Right renal cortex interstitium (tissue), 3 donors: ENCODE data around the gene KAZN. TPM values are rescaled to one million over a fixed set of nuclear protein-coding genes. Genes with fewer than 3 reads are reported as not detected.

Source experiments
- DNase-seq, 3 donors: peaks; one replicate each; pipeline ENCODE4 v3.0.0-alpha.2; 2013; ENCODE audit warnings: low read depth in 3 of 3, low spot score in 2 of 3
- polyA plus RNA-seq, 3 donors: library from polyadenylated mRNA; unstranded; fragments of 120-200 nt; gene quantifications; one replicate each; pipeline ENCODE4 v1.2.1, GENCODE V29; 2013; ENCODE audit not compliant: insufficient read length in 3 of 3

Gene KAZN
- polyA plus RNA-seq, 3 donors = 31.1 to 37.0 (median 31.5) TPM

DNA sequence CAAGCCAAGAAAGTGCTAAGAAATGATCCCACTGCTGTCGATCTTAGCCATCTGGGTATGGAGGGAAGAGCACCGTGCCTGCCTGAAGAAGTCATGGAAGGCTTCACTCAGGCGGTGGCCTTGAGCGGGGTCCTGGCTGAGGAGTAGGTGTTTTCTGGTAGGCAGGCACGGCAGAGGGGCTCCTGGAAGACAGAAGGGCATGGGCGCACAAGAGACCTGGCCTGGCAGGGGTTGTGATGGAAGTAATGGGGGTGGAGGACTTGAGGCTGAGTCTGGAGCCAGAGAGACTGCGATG lies 185.1 kb downstream of the KAZN start:
- no peak for DNase-seq

DNA sequence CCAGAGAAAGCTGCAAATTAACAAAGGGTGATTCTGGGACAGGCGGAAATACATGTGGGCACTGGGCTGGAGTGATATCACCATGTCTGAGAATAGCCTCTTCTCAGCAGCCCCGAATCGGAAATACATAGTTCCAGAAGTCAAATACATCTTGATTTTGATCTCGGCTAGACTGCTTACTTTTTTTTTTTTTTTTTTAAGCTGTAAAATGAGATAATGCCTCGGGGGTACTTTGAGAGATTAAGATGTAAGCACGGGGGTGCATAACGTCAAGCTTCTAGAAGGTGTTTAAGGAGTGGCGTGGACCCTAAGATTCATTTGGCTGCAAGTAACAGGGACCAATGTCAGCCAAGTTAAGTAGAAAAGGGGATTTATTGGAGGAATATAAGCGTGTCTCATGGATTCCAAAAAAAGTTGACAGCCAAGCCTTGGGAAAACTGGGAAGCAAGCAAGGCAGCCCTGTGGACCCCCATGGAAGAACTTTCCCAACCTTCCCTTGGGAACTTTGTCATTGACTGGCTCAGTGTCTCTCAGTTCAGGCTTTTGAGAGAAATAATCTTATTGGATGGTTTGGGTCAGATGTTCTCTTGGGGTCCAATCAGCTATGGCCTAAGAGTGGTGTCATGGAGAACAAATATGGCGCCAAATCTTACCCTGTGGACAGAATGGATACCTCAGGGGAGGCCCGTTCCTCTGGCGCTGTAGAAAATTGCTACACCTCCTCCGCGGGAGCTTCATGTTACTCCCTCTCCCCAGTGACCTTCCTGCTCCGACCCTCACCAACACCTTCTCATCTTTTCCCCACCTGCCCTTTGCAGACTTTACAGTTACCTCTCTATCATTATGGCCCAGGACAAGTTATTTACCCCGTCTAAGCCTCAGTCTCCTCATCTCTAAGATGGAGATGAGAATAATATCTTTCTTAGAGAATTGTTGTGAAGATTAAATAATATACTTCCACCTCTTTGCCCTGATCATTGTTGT lies 186.6 kb downstream of the KAZN start:
- DNase-seq = no peak

DNA sequence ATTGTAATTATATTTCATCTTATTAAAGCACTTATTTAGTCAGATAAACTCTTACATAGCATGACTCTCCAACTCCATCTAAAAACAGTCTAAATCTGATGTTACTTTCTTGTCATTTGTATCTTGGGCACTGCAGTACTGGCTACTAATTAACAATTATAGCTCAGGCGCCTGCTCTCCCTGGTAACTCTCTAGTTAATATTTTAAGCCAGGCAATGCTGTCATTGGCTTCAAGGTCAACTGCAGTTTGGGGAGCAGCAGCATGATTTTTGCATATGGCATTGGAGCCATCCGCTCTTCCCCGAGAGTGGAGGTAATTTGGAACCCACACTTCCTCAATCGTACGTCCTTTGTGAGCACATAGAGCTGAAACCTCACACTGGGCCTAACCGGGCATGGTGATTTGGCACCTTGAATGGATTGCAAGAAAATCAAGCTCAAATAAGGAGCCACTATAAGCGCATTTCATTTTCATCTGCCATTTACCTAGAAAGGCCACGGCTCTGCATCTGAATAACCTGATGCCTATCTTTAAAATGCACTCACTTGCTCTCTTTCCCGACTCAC lies 187.7 kb downstream of the KAZN start:
- no peak for DNase-seq

- DNase-seq = no peak
Measured at GRCh38 chr1:14786681-14787080, 188.2 kb downstream of the KAZN start.

GRCh38 chr1:14787604-14788003 lies 189.1 kb downstream of the KAZN start:
- no peak for DNase-seq

GRCh38 chr1:14788080-14788479 lies 189.6 kb downstream of the KAZN start:
- no peak for DNase-seq

GRCh38 chr1:14790982-14791381 lies 192.5 kb downstream of the KAZN start:
- no peak for DNase-seq

GRCh38 chr1:14791654-14792053 lies 193.2 kb downstream of the KAZN start:
- no peak for DNase-seq

DNA sequence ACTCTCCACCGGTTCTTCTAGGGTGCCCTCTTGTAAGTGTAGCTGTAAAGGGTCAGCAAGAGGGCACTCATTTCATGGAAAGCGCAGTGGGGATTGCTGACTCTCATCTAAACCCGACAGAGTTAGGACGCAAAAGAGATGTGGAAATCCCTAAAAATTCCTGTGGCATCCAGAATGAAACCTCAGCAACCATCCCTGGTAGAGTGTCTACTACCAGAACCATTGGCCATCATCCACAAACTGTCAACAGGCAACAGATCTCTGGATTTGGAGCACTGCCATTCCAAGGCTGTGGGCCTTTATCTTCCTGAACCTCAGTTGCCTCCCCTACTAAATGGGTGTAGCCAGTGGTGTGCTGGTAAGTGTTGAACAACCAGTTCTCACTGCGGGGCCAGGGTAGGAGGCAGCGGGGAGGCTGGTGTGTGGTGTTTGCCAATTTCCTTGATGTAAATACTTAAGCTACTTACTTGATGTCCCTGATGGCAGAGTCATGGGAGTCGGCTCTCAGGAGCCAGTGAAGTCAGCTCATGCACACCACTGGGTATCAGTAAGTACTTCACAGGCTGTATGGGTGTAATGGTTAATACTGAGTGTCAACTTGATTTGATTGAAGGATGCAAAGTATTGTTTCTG lies 195.8 kb downstream of the KAZN start:
- DNase-seq = no peak

DNA sequence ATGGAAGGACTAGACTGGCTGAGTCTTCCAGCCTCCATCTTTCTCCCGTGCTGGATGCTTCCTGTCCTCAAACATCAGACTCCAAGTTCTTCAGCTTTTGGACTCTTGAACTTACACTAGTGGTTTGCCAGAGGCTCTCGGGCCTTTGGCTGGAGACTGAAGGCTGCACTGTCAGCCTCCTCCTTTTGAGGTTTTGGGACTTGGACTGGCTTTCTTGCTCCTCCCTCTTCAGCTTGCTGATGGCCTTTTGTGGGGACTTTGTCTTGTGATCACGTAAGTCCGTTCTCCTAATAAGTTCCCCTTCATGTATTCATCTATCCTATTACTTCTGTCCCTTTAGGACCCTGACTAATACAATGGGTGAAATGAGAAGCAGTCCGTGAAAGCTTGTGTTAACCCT lies 196.4 kb downstream of the KAZN start:
- DNase-seq = no peak

DNA sequence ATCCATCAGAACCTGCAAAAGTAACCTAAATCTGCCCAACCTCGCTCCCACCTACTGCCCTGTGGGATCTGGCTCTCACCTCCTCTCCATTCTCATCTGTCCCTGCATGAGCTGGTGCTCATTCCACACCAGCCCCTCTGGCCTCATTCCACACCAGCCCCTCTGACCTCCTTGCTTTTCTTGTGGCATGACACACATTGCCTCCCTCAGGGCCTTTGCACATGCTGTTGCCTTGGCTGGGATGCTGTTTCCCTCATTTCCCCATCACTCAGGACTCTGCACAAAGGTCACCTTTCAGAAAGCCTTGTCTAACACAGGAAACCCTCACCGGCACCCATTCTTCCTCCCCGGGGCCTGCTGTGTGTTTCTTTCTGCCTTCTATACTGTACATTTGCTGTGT lies 197.1 kb downstream of the KAZN start:
- DNase-seq = no peak

- no peak for DNase-seq
Measured at GRCh38 chr1:14800014-14800413, 201.5 kb downstream of the KAZN start.

DNA sequence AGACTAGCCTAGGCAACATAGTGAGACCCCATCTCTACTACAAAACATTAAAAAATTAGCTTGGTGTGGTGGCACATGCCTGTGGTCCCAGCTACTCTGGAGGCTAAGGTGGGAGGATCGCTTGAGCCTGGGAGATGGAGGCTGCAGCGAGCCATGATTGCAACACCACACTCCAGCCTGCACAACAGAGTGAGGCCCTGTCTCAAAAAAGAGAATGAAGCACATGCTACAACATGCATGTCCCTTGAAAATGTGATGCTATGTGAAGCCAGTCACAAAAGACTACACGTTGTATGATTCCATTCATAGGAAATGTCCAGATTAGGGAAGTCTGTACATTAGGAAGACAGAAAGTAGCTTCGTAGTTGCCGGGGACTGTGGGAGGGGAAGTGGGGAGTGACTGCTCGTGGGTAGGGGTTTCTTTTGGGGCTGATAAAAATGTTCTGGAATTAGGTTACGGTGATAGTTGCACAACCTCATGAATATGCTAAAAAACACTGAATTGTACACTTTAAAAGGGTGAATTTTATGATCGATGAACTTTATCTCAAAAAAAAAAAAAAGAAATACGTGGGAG lies 202.1 kb downstream of the KAZN start:
- DNase-seq = no peak

DNA sequence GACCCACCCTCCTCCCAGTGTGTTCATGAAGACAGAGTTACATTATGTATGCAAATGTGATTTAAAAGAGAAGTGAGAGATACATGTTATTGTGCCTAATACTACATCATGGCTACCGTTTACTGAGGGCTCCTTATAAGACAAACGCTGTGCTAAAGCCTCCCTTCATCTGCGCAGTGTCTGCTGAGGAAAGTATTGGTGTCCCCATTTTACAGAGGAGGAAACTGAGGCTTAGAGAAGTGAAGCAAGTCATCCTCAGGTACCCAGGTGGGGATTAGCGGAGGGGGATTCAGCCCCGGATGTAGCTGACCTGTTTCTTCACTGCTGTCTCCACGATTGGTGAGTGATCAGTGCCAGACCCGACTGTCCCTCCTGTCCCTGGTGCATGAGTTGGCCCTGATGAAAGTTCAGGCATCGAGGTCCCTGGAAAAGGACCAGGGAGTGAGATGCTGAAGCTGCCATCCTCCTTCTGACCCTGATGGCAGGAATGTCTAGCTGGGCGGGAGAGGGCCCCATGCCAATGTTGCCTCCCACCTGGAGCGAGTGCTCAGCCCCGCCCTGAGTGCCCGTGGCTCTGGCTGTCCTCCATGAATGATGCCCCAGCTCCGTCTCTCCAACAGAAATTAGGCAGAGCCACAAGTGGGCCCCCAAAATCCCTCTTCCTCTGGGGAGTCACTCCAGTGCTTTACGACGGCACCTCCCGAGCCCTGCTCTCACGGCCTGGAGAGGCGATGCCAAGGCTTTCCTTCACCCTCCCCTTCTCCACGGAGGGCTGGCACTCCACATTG lies 204.7 kb downstream of the KAZN start:
- no peak for DNase-seq

GRCh38 chr1:14804626-14805025 lies 206.1 kb downstream of the KAZN start:
- no peak for DNase-seq

GRCh38 chr1:14806772-14807171 lies 208.3 kb downstream of the KAZN start:
- DNase-seq = no peak

DNA sequence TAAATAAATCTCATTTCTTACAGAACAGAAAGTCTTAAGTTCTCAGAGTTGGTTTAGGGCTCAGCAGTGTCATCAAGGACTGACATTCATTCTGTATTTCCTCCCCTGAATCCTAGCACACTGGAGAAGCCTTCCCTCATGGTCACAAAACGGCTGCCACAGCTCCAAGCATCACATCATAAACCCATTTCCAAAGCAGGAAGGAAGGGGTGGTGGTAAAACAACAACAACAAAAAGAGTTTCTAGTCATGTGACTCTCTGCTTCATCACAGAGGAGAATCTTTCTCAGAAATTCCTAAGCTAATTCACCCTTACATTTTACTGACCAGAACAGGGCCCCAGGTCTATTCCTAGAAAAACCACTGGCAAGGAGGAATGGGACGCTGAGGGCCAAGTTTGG lies 210.3 kb downstream of the KAZN start:
- DNase-seq = no peak

DNA sequence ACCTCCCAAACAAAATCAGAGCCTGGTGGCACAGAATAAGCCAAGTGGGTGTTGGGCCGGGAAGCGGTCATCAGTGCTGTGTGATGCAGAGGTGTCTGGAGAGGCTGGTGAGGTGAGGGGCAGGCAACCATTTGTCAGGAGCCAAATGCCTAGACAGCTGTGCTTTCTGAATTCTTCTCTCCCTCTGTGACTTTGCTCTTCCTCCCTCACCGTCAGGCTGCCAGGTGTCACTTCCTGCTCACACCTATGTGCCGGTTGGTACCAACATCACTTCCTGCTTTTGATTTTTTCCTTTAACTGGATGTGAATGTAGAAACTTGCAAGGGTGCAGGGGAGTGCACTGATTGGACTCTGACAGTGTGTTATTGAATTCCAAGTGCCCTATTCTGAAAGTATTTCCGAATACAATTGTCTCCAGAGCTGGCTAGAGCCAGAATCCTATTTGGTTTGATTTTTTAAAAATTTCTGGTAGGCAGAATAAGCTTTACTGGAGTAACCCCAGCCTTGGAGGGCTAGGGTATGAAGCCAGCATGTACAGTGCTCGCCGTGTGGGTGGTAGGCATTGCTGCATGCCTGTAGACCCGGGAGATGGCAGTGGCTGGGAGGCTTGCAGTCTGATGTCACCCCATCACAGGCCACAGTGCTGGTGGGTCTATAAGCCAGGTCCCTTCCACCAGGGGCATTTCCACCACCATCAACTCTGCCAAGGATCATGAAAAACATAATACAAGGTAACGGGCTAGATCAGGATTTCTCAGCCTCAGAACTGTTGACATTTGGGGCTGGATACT lies 210.9 kb downstream of the KAZN start:
- DNase-seq = no peak

DNA sequence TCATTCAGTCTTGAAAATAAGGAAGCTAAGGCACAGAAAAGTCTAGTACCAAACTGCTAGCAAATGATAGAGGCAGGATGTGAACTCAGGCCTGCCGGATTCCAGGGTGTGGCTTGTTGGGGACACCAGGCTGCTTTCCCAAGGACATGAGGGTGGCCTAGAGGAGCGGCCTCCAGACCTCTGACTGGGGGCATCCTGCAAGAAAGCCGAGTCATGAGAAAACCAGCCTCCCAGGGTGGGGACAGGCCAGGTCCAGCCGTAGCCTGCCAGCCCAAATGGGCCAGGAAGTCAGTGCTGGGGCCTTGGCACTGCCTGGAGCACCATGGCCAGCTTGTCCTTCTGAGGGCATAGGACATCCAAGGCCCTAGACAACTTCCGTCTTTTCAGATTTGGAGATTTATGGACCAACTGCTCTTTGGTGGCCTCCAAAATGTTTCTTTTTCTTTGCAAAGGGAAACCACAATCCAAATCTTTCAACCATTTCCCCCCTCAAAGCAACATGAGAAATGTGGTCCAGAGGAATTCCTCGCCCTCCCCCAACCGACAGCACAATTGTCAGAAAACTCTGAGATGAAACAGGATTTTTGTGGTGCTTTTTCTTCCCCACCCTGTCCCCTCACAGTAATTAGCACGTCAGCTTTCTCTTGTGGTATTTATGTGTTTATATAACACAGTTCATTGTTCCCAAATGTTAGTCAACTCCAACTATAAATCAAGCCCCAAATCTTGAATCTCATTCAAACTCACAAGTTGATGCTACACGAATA lies 212.3 kb downstream of the KAZN start:
- DNase-seq = peak; percentile 64 to 76 (median 64)
